ENCODE data around the gene IWS1. TPM values are rescaled to one million over a fixed set of nuclear protein-coding genes. Genes with fewer than 3 reads are reported as not detected.

Gene IWS1
- total and polyA plus RNA-seq, 10 of the 15 experiments (the other 5 are each of a cell fraction or from before 2014, with no cell fraction given) = 21.9 to 68.9 (median 45.8) TPM

GRCh38 chr2:127479866-127480743 is 46.2 kb downstream of the IWS1 start:
- 78% methylated on average over 8 of the region's 8 CpGs for WGBS (ENCODE audit: insufficient coverage, insufficient replicate concordance, low lambda C conversion rate, missing lambda C conversion rate)
- in situ Hi-C loops (cut with MboI) = loop anchor here (5.0 kb wide), 1 partner anchor 288 kb away; no protein-coding TSS in a partner anchor
- peaks cover 12 to 17% of the 10 kb centered on the region in 2 experiments for H3K36me3 ChIP-seq (ENCODE audit: control insufficient read depth in 2 of 2, insufficient read depth in 2 of 2, low read length in 1 of 2)
- H4K20me1 ChIP-seq (ENCODE audit: control insufficient read depth, insufficient read depth) = no peaks in the 10 kb centered on the region
- FAIRE-seq (no peak), ATAC-seq (no peak), DNase-seq (ENCODE audit: low read depth, low spot score) (no peak)
- BruUV-seq (replicated peaks) = no TSS peak
- no peak overlapping the region for H3K4me3 ChIP-seq
- TF ChIP-seq SREBF2 (IDR thresholded peaks at IDR 0.05; ENCODE audit: low read length) = no peak
- TF ChIP-seq GATAD2B (conservative IDR thresholded peaks at IDR 0.05; ENCODE audit: low read depth) = no peak
- TF ChIP-seq FOXM1 (IDR thresholded peaks at IDR 0.05; ENCODE audit: low read depth, low read length) = no peak
- TF ChIP-seq CREM (IDR thresholded peaks at IDR 0.05; ENCODE audit: low read depth) = no peak
- no peak for TF ChIP-seq E2F8 (IDR thresholded peaks at IDR 0.05; ENCODE audit: low read depth, partially characterized antibody)
- no peaks in the 10 kb centered on the region for H3K27me3 ChIP-seq (replicated peaks in 1 of 2; ENCODE audit: control insufficient read depth in 2 of 2, insufficient read depth in 2 of 2, low read length in 1 of 2)
- no peaks in the 10 kb centered on the region for H3K4me1 ChIP-seq (ENCODE audit: control insufficient read depth, insufficient read depth, low read length)
- SMC1A ChIA-PET (ENCODE audit: uncharacterized antibody, unreplicated experiment) = interaction anchor here (0.7 to 2.4 kb wide), 28 partner anchors 9 to 412 kb away, joined by 3 to 20 read pairs (median 4); partner anchors contain the start of gene ERCC3
- POLR2A ChIA-PET = interaction anchor here (1.3 kb wide), 1 partner anchor 9 kb away, joined by 3 read pairs; no protein-coding TSS in a partner anchor
- H3K79me2 ChIP-seq (ENCODE audit: control insufficient read depth, insufficient read depth, low read length) = no peaks in the 10 kb centered on the region
- RAD21 ChIA-PET (ENCODE audit: unreplicated experiment) = interaction anchor here (0.8 to 3.6 kb wide), 13 partner anchors 28 to 412 kb away, joined by 3 to 42 read pairs (median 3); partner anchors contain the start of gene ERCC3
- CTCF ChIA-PET = interaction anchor here (0.7 to 2.6 kb wide), 51 partner anchors 10 to 430 kb away, joined by 3 to 46 read pairs (median 6); partner anchors contain the start of gene ERCC3
- H3K9me3 ChIP-seq (replicated peaks; ENCODE audit: control insufficient read depth, insufficient read depth, low read length) = no peaks in the 10 kb centered on the region; the same call in 2 of the 3 replicates
- intact Hi-C loops (cut with micrococcal nuclease; ENCODE audit: unreplicated experiment) = loop anchor here (1.0 to 2.0 kb wide), 3 partner anchors 125 to 283 kb away; no protein-coding TSS in a partner anchor
- no peak overlapping the region for H3K9ac ChIP-seq (ENCODE audit: control insufficient read depth, insufficient read depth, low read length)
- no peak overlapping the region for H2AFZ ChIP-seq (ENCODE audit: control insufficient read depth, low read depth, low read length)
- H3K27ac ChIP-seq (ENCODE audit: control insufficient read depth, insufficient read depth) = no peak overlapping the region
- no peak overlapping the region for H3K4me2 ChIP-seq (ENCODE audit: control insufficient read depth, insufficient read depth)

Data from GM12878 (cell line).